Renal cortex interstitium (tissue), 15 donors: ENCODE results near the gene ISCU. TPM values are rescaled to one million over a fixed set of nuclear protein-coding genes. Genes with fewer than 3 reads are reported as not detected.

ENCODE experiments used
- DNase-seq, 11 donors: peaks; one replicate each; pipeline ENCODE4 v3.0.0-alpha.2; 2013; ENCODE audit warnings: low read depth in 9 of 11, low spot score in 4 of 11; ENCODE audit errors: extremely low read depth in 1 of 11
- long read RNA-seq, 16 experiments: transcript quantifications; one replicate each; lab custom pipeline, GENCODE V29; 2026
- polyA plus RNA-seq, 3 donors: library from polyadenylated mRNA; unstranded; fragments of 120-200 nt; gene quantifications; one replicate each; pipeline ENCODE4 v1.2.1, GENCODE V29; 2013; ENCODE audit not compliant: insufficient read length in 3 of 3

The ISCU gene
- polyA plus RNA-seq = 100 to 1,000 TPM; 104 to 115 (median 112) TPM
- long read RNA-seq, donor 1, transcript ISCU-201 (5 exons, 994 nt) = major isoform, 52 of 69 reads
- long read RNA-seq, donor 1, partial matches to known transcripts = 15 of 69 reads
- long read RNA-seq, donor 1, other reads (novel, unspliced or antisense) = 0 of 69 reads
- long read RNA-seq, donor 2, transcript ISCU-201 (5 exons, 994 nt) = major isoform, 44 of 61 reads
- long read RNA-seq, donor 2, partial matches to known transcripts = 17 of 61 reads
- long read RNA-seq, donor 2, other reads (novel, unspliced or antisense) = 0 of 61 reads
- long read RNA-seq, donor 3, transcript ISCU-201 (5 exons, 994 nt) = major isoform, 100 of 121 reads
- long read RNA-seq, donor 3, partial matches to known transcripts = 20 of 121 reads
- long read RNA-seq, donor 3, other reads (novel, unspliced or antisense) = 0 of 121 reads
- long read RNA-seq, donor 4, transcript ISCU-201 (5 exons, 994 nt) = major isoform, 55 of 61 reads
- long read RNA-seq, donor 4, partial matches to known transcripts = 6 of 61 reads
- long read RNA-seq, donor 4, other reads (novel, unspliced or antisense) = 0 of 61 reads
- long read RNA-seq, donor 5 = 0 reads
- long read RNA-seq, donor 6, transcript ISCU-201 (5 exons, 994 nt) = major isoform, 59 of 90 reads
- long read RNA-seq, donor 6, partial matches to known transcripts = 29 of 90 reads
- long read RNA-seq, donor 6, other reads (novel, unspliced or antisense) = 0 of 90 reads
- long read RNA-seq, donor 7, transcript ISCU-201 (5 exons, 994 nt) = major isoform, 62 of 95 reads
- long read RNA-seq, donor 7, partial matches to known transcripts = 31 of 95 reads
- long read RNA-seq, donor 7, other reads (novel, unspliced or antisense) = 0 of 95 reads
- long read RNA-seq, donor 8, transcript ISCU-201 (5 exons, 994 nt) = major isoform, 129 of 180 reads
- long read RNA-seq, donor 8, partial matches to known transcripts = 45 of 180 reads
- long read RNA-seq, donor 8, other reads (novel, unspliced or antisense) = 0 of 180 reads
- long read RNA-seq, donor 9, transcript ISCU-201 (5 exons, 994 nt) = major isoform, 60 of 85 reads
- long read RNA-seq, donor 9, partial matches to known transcripts = 22 of 85 reads
- long read RNA-seq, donor 9, other reads (novel, unspliced or antisense) = 0 of 85 reads
- long read RNA-seq, donor 10, transcript ISCU-201 (5 exons, 994 nt) = major isoform, 74 of 94 reads
- long read RNA-seq, donor 10, partial matches to known transcripts = 15 of 94 reads
- long read RNA-seq, donor 10, other reads (novel, unspliced or antisense) = 0 of 94 reads
- long read RNA-seq, donor 11, transcript ISCU-201 (5 exons, 994 nt) = major isoform, 44 of 57 reads
- long read RNA-seq, donor 11, partial matches to known transcripts = 13 of 57 reads
- long read RNA-seq, donor 11, other reads (novel, unspliced or antisense) = 0 of 57 reads
- long read RNA-seq, donor 12, transcript ISCU-201 (5 exons, 994 nt) = major isoform, 31 of 41 reads
- long read RNA-seq, donor 12, partial matches to known transcripts = 9 of 41 reads
- long read RNA-seq, donor 12, other reads (novel, unspliced or antisense) = 0 of 41 reads
- long read RNA-seq, donor 13 = 0 reads
- long read RNA-seq, donor 14, transcript ISCU-201 (5 exons, 994 nt) = major isoform, 67 of 85 reads
- long read RNA-seq, donor 14, partial matches to known transcripts = 16 of 85 reads
- long read RNA-seq, donor 14, other reads (novel, unspliced or antisense) = 0 of 85 reads
- long read RNA-seq, donor 15, transcript ISCU-201 (5 exons, 994 nt) = major isoform, 41 of 54 reads
- long read RNA-seq, donor 15, partial matches to known transcripts = 13 of 54 reads
- long read RNA-seq, donor 15, other reads (novel, unspliced or antisense) = 0 of 54 reads
- long read RNA-seq, donor 16, transcript ISCU-201 (5 exons, 994 nt) = major isoform, 149 of 187 reads
- long read RNA-seq, donor 16, partial matches to known transcripts = 34 of 187 reads
- long read RNA-seq, donor 16, other reads (novel, unspliced or antisense) = 0 of 187 reads

DNA sequence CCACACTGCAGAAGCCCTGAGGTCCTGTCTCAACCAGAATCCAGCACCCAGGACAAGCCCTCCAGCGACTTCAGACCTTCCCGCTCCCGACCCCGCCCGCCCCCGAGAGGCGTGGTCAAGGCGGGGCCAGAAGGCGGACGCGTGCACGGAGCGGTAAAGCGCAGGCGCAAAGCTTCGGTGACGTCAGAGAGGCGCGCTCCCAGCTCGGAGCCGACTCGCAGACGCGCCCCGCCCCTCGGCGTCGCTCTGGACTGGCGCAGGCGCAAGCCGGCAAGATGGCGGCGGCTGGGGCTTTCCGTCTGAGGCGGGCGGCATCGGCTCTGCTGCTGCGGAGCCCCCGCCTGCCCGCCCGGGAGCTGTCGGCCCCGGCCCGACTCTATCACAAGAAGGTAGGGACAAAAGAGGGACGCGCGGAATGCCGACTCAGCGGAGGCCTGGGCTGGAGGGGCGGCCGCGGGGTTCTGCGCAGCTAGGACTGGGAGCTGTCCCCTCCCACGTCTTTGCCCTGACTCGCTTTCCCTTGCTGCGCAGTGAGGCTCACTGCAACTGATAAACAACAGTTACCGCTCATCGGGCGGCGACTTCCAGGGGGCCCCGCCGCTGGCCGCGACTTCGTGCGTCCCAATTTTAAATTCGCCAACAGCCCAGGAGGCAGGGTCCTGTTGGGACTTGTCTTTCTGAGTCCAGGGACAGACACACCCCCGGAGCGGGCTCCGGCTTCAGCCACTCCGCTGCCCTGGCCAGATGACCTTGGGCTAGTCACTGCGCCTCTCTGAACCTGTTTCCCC, at the start of gene ISCU:
Gene ISCU, plus strand, starts transcription at position 249 of the 788 bp plus-strand sequence. Its CDS starts 27 bp downstream, at position 276.
- DNase-seq = peak; percentile 91 to 99 (median 96)

DNA sequence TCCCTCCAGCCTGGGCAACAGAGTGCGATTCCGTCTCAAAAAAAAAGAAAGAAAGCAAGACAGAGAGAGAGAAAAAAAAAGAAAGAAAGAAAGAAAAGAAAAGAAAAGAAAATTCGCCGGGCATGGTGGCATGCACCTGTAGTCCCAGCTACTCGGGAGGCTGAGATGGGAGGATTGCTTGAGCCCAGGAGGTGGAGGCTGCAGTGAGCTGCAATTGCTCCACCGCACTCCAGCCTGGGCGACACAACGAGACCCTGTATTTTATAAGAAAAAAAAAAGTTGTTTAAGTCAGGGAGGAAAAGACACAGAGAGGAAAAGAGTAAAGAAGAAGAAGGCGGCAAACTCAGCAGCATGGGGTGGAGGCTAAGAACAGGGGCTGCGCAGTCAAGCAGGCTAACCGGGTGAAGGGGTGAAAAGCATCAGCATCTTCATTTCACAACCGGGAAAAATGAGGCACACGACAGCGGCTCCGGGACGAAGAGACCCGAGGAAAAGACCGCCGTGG, 47.9 kb upstream of the ISCU start:
- DNase-seq = peak in 1 of 11 donors; percentile 15

DNA sequence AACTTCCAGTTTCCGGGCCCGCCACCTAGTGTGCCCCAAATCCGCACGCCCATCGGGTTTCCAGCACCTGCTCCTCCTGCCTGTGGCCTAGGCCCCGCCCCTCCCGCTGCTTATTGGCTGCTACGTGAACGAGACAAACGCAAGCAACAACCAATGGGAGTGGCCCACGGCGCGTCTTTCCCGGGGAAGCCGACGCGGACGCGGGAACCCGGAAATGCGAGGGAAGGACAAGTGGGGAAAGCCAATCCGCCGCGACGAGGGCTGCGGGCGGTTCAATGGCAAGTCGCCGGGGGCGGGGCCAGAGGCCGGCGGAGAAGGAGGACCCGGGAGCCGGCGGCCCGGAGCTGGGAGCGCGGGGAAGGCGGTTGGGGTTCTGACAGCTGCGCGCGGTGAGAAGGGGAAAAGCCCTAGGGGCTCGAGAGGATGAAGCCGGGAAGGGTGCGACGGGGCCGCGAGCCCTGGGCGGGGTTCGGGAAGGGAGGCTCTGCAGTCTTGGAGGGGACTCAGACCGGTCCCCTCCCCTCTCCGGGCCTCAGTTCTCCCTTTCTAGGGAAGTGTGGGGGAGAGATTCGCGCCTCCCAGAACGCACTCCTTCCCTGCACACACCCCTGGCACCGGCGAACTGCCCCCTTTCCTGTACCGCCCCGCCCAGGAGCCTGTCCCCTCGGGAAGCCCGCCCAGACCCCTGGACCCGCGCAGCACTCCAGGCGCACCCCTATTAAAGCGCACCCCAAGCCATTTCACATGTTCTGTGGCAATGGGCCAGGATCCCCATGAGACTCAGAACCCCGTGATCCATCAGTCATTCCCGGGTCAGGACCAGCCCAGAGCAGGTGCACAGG, 47.2 kb upstream of the ISCU start, which contains the start of gene FICD:
Gene FICD, plus strand, starts transcription at position 305 of the 842 bp plus-strand sequence. CDS start 1,696 bp downstream, outside the sequence.
- peak; percentile 91 to 99 (median 98) for DNase-seq

- DNase-seq = no peak
These were observed 46.5 kb upstream of the ISCU start for GRCh38 chr12:108515916-108516315.

DNA sequence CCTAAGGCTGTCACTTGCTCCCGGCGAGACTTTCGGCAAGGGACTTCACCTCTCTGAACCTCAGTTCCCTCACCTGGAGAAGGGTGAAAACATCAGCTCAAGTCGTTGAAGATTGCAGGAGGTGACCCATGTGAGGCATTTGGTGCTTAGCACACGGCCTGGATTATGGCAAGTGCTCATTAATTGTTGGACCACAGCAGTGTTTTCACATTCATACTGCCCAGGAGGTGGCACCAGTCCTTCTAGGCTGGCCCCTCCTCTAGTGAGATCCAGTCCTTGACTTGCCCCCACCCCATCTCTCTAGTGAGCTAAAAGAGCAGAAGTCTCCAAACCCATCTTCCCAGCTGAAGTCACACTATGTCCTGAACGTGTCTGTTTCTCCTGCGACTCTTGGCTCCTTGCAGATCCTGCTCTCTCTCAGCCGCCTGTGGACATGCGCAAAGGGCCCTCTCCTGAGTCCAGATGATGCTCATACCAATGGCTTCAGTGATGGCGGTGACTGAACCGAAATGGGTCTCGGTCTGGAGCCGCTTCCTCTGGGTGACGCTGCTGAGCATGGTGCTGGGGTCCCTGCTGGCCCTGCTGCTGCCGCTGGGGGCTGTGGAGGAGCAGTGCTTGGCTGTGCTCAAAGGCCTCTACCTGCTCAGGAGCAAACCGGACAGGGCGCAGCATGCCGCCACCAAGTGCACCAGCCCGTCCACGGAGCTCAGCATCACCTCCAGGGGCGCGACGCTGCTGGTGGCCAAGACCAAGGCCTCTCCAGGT, 45.7 kb upstream of the ISCU start:
- no peak for DNase-seq

DNA sequence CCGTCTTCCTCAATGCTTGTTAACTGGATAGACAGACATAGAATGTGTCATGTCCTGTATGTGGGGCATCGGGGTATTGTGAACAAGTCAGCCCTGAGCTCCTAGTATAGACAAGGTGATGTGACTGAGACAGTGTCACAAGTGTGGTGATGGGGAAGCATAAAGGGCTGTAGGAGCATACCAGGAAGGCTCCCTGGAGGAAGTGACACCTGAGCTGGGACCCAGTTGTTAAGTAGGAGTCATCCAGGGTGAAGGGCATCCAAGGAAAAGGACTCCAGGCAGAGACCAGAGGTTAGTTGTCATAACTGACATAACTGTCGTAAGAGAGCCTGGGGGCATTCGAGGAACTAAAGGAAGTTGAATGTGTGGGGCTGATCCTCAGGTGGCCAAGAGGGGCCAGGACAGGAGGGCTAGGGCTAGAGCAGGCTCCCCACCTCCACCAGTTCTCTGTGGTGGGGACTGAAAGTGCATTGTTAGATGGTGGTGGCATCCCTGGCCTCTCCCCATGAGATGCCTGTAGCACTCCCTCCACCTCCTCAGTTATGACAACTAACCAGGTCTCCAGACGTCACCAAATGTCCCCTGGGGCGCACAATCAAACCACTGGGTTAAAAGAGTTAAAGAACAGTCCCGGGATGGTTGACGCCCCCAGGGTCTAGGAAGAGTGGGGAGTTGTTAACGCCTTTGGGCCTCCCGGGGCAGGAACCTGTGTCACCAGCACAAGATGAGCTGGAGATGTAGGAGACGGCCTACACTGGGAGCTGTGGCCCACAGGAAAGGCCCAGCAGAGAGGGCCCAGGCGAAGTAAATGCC, 44.9 kb upstream of the ISCU start:
- no peak for DNase-seq

GRCh38 chr12:108518101-108518715, 44.2 kb upstream of the ISCU start:
- DNase-seq = no peak

DNA sequence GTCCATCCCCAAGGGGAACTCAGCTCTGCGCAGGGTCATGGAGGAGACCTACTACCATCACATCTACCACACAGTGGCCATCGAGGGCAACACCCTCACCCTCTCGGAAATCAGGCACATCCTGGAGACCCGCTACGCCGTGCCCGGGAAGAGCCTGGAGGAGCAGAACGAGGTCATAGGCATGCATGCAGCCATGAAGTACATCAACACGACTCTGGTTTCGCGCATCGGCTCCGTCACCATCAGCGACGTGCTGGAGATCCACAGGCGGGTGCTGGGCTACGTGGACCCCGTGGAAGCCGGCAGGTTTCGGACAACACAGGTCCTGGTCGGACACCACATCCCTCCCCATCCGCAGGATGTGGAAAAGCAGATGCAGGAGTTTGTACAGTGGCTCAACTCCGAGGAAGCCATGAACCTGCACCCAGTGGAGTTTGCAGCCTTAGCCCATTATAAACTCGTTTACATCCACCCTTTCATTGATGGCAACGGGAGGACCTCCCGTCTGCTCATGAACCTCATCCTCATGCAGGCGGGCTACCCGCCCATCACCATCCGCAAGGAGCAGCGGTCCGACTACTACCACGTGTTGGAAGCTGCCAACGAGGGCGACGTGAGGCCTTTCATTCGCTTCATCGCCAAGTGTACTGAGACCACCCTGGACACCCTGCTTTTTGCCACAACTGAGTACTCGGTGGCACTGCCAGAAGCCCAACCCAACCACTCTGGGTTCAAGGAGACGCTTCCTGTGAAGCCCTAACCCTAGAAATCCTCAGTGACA, 43.5 kb upstream of the ISCU start:
- DNase-seq = no peak

GRCh38 chr12:108519558-108519957, 42.8 kb upstream of the ISCU start:
- DNase-seq = no peak

GRCh38 chr12:108523365-108523764, 39.0 kb upstream of the ISCU start:
- no peak for DNase-seq

- DNase-seq = no peak
These were observed 36.7 kb upstream of the ISCU start for GRCh38 chr12:108525681-108526080.

GRCh38 chr12:108526482-108527165, 35.8 kb upstream of the ISCU start:
- no peak for DNase-seq

- no peak for DNase-seq
These were observed 35.3 kb upstream of the ISCU start for GRCh38 chr12:108527166-108527496.
